GM23338 (cell line): ENCODE measurements around the gene SORL1-AS1.

Experiments used
- ATAC-seq: fragments of 200-7000 bp; cut with Tn5 transposase; 3 replicates; pipeline ENCODE4 v1.9.1; 2020
- DNase-seq: peaks from one replicate; pipeline ENCODE4 v3.0.0-alpha.2; 2015; ENCODE audit warnings: low spot score
- H2AFZ ChIP-seq: fragments of 200-600 bp; sonication (generic); 2 replicates; pipeline ENCODE4 v1.8.0; 2016; ENCODE audit warnings: antibody characterized with exemption, mild to moderate bottlenecking, moderate library complexity
- H3F3A ChIP-seq: fragments of 200-600 bp; sonication (generic); replicated peaks from 2 replicates; pipeline ENCODE4 v1.8.0; 2017; ENCODE audit warnings: antibody characterized with exemption, mixed run types, low read depth
- H3K27ac ChIP-seq: fragments of 200-600 bp; sonication (generic); 2 replicates; pipeline ENCODE4 v1.6.1; 2016; ENCODE audit warnings: low read depth
- H3K27me3 ChIP-seq: fragments of 200-600 bp; sonication (generic); 2 replicates; pipeline ENCODE4 v1.8.0; 2016; ENCODE audit warnings: mild to moderate bottlenecking, mixed run types, moderate library complexity; ENCODE audit not compliant: insufficient read depth
- H3K36me3 ChIP-seq: fragments of 200-600 bp; sonication (generic); 2 replicates; pipeline ENCODE4 v1.8.0; 2016; ENCODE audit warnings: mild to moderate bottlenecking; ENCODE audit not compliant: insufficient read depth
- H3K4me1 ChIP-seq: fragments of 200-600 bp; sonication (generic); 2 replicates; pipeline ENCODE4 v1.8.0; 2016; ENCODE audit warnings: mild to moderate bottlenecking, moderate library complexity; ENCODE audit not compliant: insufficient read depth
- H3K4me2 ChIP-seq: fragments of 200-600 bp; sonication (generic); 2 replicates; pipeline ENCODE4 v1.7.1; 2017; ENCODE audit warnings: mixed run types
- H3K4me3 ChIP-seq: fragments of 200-600 bp; sonication (generic); 2 replicates; pipeline ENCODE4 v1.6.1; 2016; ENCODE audit warnings: mixed run types
- H3K79me2 ChIP-seq: fragments of 200-600 bp; sonication (generic); replicated peaks from 2 replicates; pipeline ENCODE4 v1.8.0; 2017; ENCODE audit warnings: mild to moderate bottlenecking; ENCODE audit not compliant: insufficient read depth
- H3K9me2 ChIP-seq: fragments of 200-600 bp; sonication (generic); 2 replicates; pipeline ENCODE4 v1.8.0; 2017; ENCODE audit not compliant: insufficient read depth
- H4K20me1 ChIP-seq: fragments of 200-600 bp; sonication (generic); replicated peaks from 2 replicates; pipeline ENCODE4 v1.8.0; 2017; ENCODE audit warnings: mild to moderate bottlenecking; ENCODE audit not compliant: insufficient read depth
- H3K27ac Mint-ChIP-seq: 2 replicates; pipeline ENCODE4 v1.8.0; 2020; ENCODE audit warnings: inconsistent platforms, mild to moderate bottlenecking, moderate library complexity, mixed read lengths
- H3K27me3 Mint-ChIP-seq: 3 replicates; pipeline ENCODE4 v1.8.0; 2022; ENCODE audit warnings: low read depth, mild to moderate bottlenecking, moderate library complexity, mixed read lengths, inconsistent platforms; ENCODE audit not compliant: insufficient read depth, poor library complexity
- H3K36me3 Mint-ChIP-seq: 3 replicates; pipeline ENCODE4 v1.8.0; 2021; ENCODE audit warnings: low read depth, mild to moderate bottlenecking, inconsistent platforms, moderate library complexity, mixed read lengths
- H3K4me1 Mint-ChIP-seq: 3 replicates; pipeline ENCODE4 v1.8.0; 2020; ENCODE audit warnings: mild to moderate bottlenecking, inconsistent platforms, mixed read lengths
- H3K4me3 Mint-ChIP-seq: 3 replicates; pipeline ENCODE4 v1.8.0; 2021; ENCODE audit warnings: moderate library complexity, mild to moderate bottlenecking, inconsistent platforms, mixed read lengths
- H3K9me3 Mint-ChIP-seq: 3 replicates; pipeline ENCODE4 v1.8.0; 2020; ENCODE audit warnings: moderate library complexity, mild to moderate bottlenecking, inconsistent platforms, mixed read lengths
- CREB1 ChIP-seq: fragments of 250-450 bp; sonication (Bioruptor Pico); IDR thresholded peaks from 2 replicates; pipeline ENCODE4 v1.5.0; 2020; ENCODE audit warnings: low read depth, mild to moderate bottlenecking, moderate library complexity
- CTCF ChIP-seq, 2 experiments: fragments of 200-600 bp in 1 of 2; sonication (generic) in 1 of 2; conservative IDR thresholded peaks; 2 replicates each; pipeline versions ENCODE4 v1.5.1 to v1.6.1; 2016 to 2017; ENCODE audit warnings: antibody characterized with exemption in 2 of 2, low read depth in 2 of 2, mild to moderate bottlenecking in 2 of 2, moderate library complexity in 1 of 2
- EZH2 ChIP-seq: fragments of 200-600 bp; sonication (generic); IDR thresholded peaks from one replicate; pipeline ENCODE4 v1.8.0; 2017; ENCODE audit warnings: antibody characterized with exemption, mild to moderate bottlenecking, low read depth; ENCODE audit not compliant: unreplicated experiment
- EZH2phosphoT487 ChIP-seq: fragments of 200-600 bp; sonication (generic); IDR thresholded peaks from one replicate; pipeline ENCODE4 v1.8.1; 2018; ENCODE audit warnings: antibody characterized with exemption; ENCODE audit not compliant: unreplicated experiment
- JUNB ChIP-seq: IDR thresholded peaks from one replicate; pipeline ENCODE4 v1.6.1; 2016; ENCODE audit warnings: antibody characterized with exemption; ENCODE audit not compliant: unreplicated experiment
- NANOG ChIP-seq: IDR thresholded peaks from 2 replicates; pipeline ENCODE4 v1.6.1; 2016; ENCODE audit warnings: antibody characterized with exemption, borderline replicate concordance
- POLR2AphosphoS5 ChIP-seq: IDR thresholded peaks from 2 replicates; pipeline ENCODE4 v1.6.1; 2016; ENCODE audit warnings: antibody characterized with exemption, low read depth
- REST ChIP-seq: IDR thresholded peaks from one replicate; pipeline ENCODE4 v1.6.1; 2018; ENCODE audit warnings: antibody characterized with exemption; ENCODE audit not compliant: unreplicated experiment
- STAT1 ChIP-seq: IDR thresholded peaks from one replicate; pipeline ENCODE4 v1.6.1; 2016; ENCODE audit warnings: antibody characterized with exemption; ENCODE audit not compliant: unreplicated experiment
- ZNF114 ChIP-seq: fragments of 250-450 bp; sonication (Bioruptor Pico); IDR thresholded peaks from 2 replicates; pipeline ENCODE4 v1.5.0; 2020; ENCODE audit warnings: mild to moderate bottlenecking, moderate library complexity
- ZNF331 ChIP-seq: fragments of 250-450 bp; sonication (Bioruptor Pico); IDR thresholded peaks from 2 replicates; pipeline ENCODE4 v1.5.0; 2020; ENCODE audit warnings: low read depth, mild to moderate bottlenecking, moderate library complexity
- ZNF462 ChIP-seq: fragments of 250-450 bp; sonication (Bioruptor Pico); IDR thresholded peaks from 2 replicates; pipeline ENCODE4 v1.5.0; 2020; ENCODE audit warnings: mild to moderate bottlenecking, moderate library complexity

Gene SORL1-AS1

GRCh38 chr11:121471167-121471566 lies 18.4 kb upstream of the SORL1-AS1 start:
- no peaks in the 10 kb centered on the region for H3K9me3 Mint-ChIP-seq
- peaks cover 41% of the 10 kb centered on the region for H3K36me3 Mint-ChIP-seq

More at GRCh38 chr11:121471167-121471566, 18.4 kb upstream of the SORL1-AS1 start:
- Histone ChIP-seq H3K4me1 (peaks cover 51% of the 10 kb centered on the region), H3K9me2 (no peaks in the 10 kb centered on the region), H3K79me2 (peaks cover 91% of the 10 kb centered on the region), H3K4me3 (no peak overlapping the region), H3K36me3 (peaks cover 14% of the 10 kb centered on the region), H3K27ac (no peak overlapping the region), H3F3A (peaks cover 10% of the 10 kb centered on the region), H3K4me2 (no peak overlapping the region), H2AFZ (no peak overlapping the region), H4K20me1 (peaks cover 5% of the 10 kb centered on the region; the same call in 1 of the 2 replicates), H3K27me3 (no peaks in the 10 kb centered on the region)
- peak; percentile 10; the same call in 1 of the 3 replicates for ATAC-seq
- Mint-ChIP-seq H3K27ac (no peak overlapping the region), H3K4me3 (no peak overlapping the region), H3K4me1 (peaks cover 58% of the 10 kb centered on the region), H3K27me3 (peaks cover 12% of the 10 kb centered on the region)
- TF ChIP-seq CREB1 (CRISPR knock-in tag), result no peak
- TF ChIP-seq JUNB, result no peak
- no peak for TF ChIP-seq REST
- TF ChIP-seq EZH2, result no peak
- TF ChIP-seq ZNF331 (CRISPR knock-in tag), result no peak
- no peak for TF ChIP-seq STAT1
- no peak for TF ChIP-seq NANOG
- no peak for TF ChIP-seq ZNF462 (CRISPR knock-in tag)
- TF ChIP-seq POLR2AphosphoS5, result no peak
- TF ChIP-seq CTCF (conservative IDR thresholded peaks at IDR 0.05; ENCODE audit: low read depth in 2 of 2), result no peak
- TF ChIP-seq ZNF114, result no peak
- TF ChIP-seq EZH2phosphoT487, result no peak
- no peak for DNase-seq
